HepG2 (cell line): ENCODE results near the gene MREG. TPM values are rescaled to one million over a fixed set of nuclear protein-coding genes. Genes with fewer than 3 reads are reported as not detected.
A peak's percentile ranks its signal among the peaks of the same experiment; 100 is the strongest.

Experiments
- ATAC-seq: fragments of 200-7000 bp; cut with Tn5 transposase; 3 replicates; pipeline ENCODE4 v1.9.1; 2020; ENCODE audit warnings: mild to moderate bottlenecking, moderate library complexity
- BruUV-seq: library from RNA; stranded (reverse); fragments of 400-500 nt; replicated peaks from 2 replicates; lab custom pipeline; 2021; lab: Mats Ljungman, UMichigan
- CTCF ChIA-PET: fragments of 300-600 bp; formaldehyde crosslinking; extraction: SDS; loops from one replicate; lab custom pipeline; 2021; ENCODE audit warnings: low total read pairs, inconsistent platforms, low intra/inter-chr PET ratio; lab: Yijun Ruan, JAX
- POLR2A ChIA-PET: fragments of 350-600 bp; sonication (Branson Sonifier 250); formaldehyde crosslinking; loops from one replicate; lab custom pipeline; 2020; ENCODE audit warnings: antibody characterized with exemption, inconsistent platforms; lab: Yijun Ruan, JAX
- DNase-seq: peaks from one replicate; pipeline ENCODE4 v3.0.0-alpha.2; 2015; ENCODE audit warnings: low spot score
- FAIRE-seq: peaks from 3 replicates; lab custom pipeline; 2011; peaks lifted over from hg19 to GRCh38; lab: Jason Lieb, UNC
- H2AFZ ChIP-seq: one replicate; pipeline ENCODE4 v1.6.1; 2011; ENCODE audit warnings: low read length, inconsistent platforms
- H3K27ac ChIP-seq: fragments of 300-600 bp; 3 replicates; pipeline ENCODE4 v1.8.0; 2011; ENCODE audit warnings: mixed run types, mild to moderate bottlenecking, mixed read lengths, low read length, inconsistent platforms; ENCODE audit not compliant: insufficient read depth; ENCODE audit errors: extremely low read length
- H3K27me3 ChIP-seq, 2 experiments: fragments of 200-600 bp in 1 of 2; 2 replicates in 1 of 2; 3 replicates in 1 of 2; pipeline versions ENCODE4 v1.6.0 to v1.8.0; 2011; ENCODE audit warnings: low read length in 2 of 2, mild to moderate bottlenecking in 2 of 2, moderate library complexity in 2 of 2, inconsistent platforms in 1 of 2; ENCODE audit not compliant: insufficient read depth in 2 of 2, control insufficient read depth in 1 of 2
- H3K36me3 ChIP-seq, 2 experiments: fragments of 200-600 bp in 1 of 2; replicated peaks in 1 of 2; 2 replicates in 1 of 2; 3 replicates in 1 of 2; pipeline versions ENCODE4 v1.5.1 to v1.8.0; 2011; ENCODE audit warnings: low read length in 2 of 2, inconsistent platforms in 1 of 2; ENCODE audit not compliant: insufficient read depth in 2 of 2, control insufficient read depth in 1 of 2
- H3K4me1 ChIP-seq: 2 replicates; pipeline ENCODE4 v1.5.1; 2012; ENCODE audit warnings: low read length, inconsistent platforms; ENCODE audit not compliant: insufficient read depth
- H3K4me2 ChIP-seq: 2 replicates; pipeline ENCODE4 v1.6.0; 2011; ENCODE audit warnings: low read depth, low read length, inconsistent platforms
- H3K4me3 ChIP-seq, 3 experiments: fragments of 200-600 bp in 1 of 3; sonication (generic), shearing (Covaris generic) in 1 of 3; replicated peaks in 1 of 3; 2 replicates each; pipeline ENCODE4 v1.5.1; 2011 to 2016; ENCODE audit warnings: low read length in 3 of 3, inconsistent platforms in 2 of 3, low read depth in 2 of 3, mild to moderate bottlenecking in 2 of 3, control low read depth in 1 of 3, mixed read lengths in 1 of 3; ENCODE audit not compliant: insufficient read depth in 1 of 3
- H3K79me2 ChIP-seq: one replicate; pipeline ENCODE4 v1.6.1; 2011; ENCODE audit warnings: low read length, inconsistent platforms; ENCODE audit not compliant: insufficient read depth
- H3K9ac ChIP-seq: 2 replicates; pipeline ENCODE4 v1.6.0; 2011; ENCODE audit warnings: mild to moderate bottlenecking, low read depth, low read length, inconsistent platforms; ENCODE audit not compliant: insufficient read depth
- H3K9me3 ChIP-seq: 2 replicates; pipeline ENCODE4 v1.5.1; 2012; ENCODE audit warnings: mild to moderate bottlenecking, low read length
- H4K20me1 ChIP-seq: 2 replicates; pipeline ENCODE4 v1.6.0; 2011; ENCODE audit warnings: inconsistent platforms, mild to moderate bottlenecking, low read length, moderate library complexity; ENCODE audit not compliant: insufficient read depth
- DNMT1 ChIP-seq: sonication (generic); formaldehyde crosslinking; IDR thresholded peaks from 2 replicates; pipeline ENCODE4 v1.5.1; 2020; ENCODE audit warnings: mild to moderate bottlenecking, missing genetic modification reagents
- MAFK ChIP-seq, 2 experiments: IDR thresholded peaks in 1 of 2; conservative IDR thresholded peaks in 1 of 2; 2 replicates each; pipeline ENCODE4 v1.6.1; 2011; ENCODE audit warnings: improper control_type of control experiment in 2 of 2, low read length in 2 of 2
- MTERF4 ChIP-seq: sonication (generic); formaldehyde crosslinking; IDR thresholded peaks from 2 replicates; pipeline ENCODE4 v1.8.0; 2023; ENCODE audit warnings: mild to moderate bottlenecking, missing genetic modification reagents
- RAD51 ChIP-seq: fragments of 450-650 bp; IDR thresholded peaks from 2 replicates; pipeline ENCODE4 v1.6.1; 2016; ENCODE audit warnings: borderline replicate concordance
- ZBTB21 ChIP-seq: sonication (generic); formaldehyde crosslinking; IDR thresholded peaks from 2 replicates; pipeline ENCODE4 v1.4.0; 2020; ENCODE audit warnings: missing genetic modification reagents
- ZFP90 ChIP-seq: sonication (generic); formaldehyde crosslinking; IDR thresholded peaks from 2 replicates; pipeline ENCODE4 v1.8.0; 2022; ENCODE audit warnings: missing genetic modification reagents, mild to moderate bottlenecking, inconsistent platforms, borderline replicate concordance
- ZFP91 ChIP-seq: sonication (generic); formaldehyde crosslinking; IDR thresholded peaks from 2 replicates; pipeline ENCODE4 v1.9.0; 2022; ENCODE audit warnings: missing genetic modification reagents, mild to moderate bottlenecking, borderline replicate concordance
- ZMYM2 ChIP-seq: sonication (generic); formaldehyde crosslinking; IDR thresholded peaks from 2 replicates; pipeline ENCODE4 v1.8.0; 2022; ENCODE audit warnings: mild to moderate bottlenecking, missing genetic modification reagents
- ZMYM3 ChIP-seq: sonication (generic); formaldehyde crosslinking; IDR thresholded peaks from 2 replicates; pipeline ENCODE4 v1.5.1; 2020; ENCODE audit warnings: mild to moderate bottlenecking, missing genetic modification reagents
- ZNF30 ChIP-seq: sonication (generic); formaldehyde crosslinking; IDR thresholded peaks from 2 replicates; pipeline ENCODE4 v1.5.0; 2020; ENCODE audit warnings: mild to moderate bottlenecking, missing genetic modification reagents
- ZNF720 ChIP-seq: sonication (generic); formaldehyde crosslinking; IDR thresholded peaks from 2 replicates; pipeline ENCODE4 v1.4.0; 2020; ENCODE audit warnings: missing genetic modification reagents
- ZNF773 ChIP-seq: sonication (generic); formaldehyde crosslinking; IDR thresholded peaks from 2 replicates; pipeline ENCODE4 v1.4.0; 2020; ENCODE audit warnings: missing genetic modification reagents, borderline replicate concordance
- WGBS: methylation state at CpG from one replicate; pipeline ENCODE4 v1.1.6; 2017; ENCODE audit warnings: low lambda C conversion rate; 5-methylcytosine and 5-hydroxymethylcytosine counted together
- in situ Hi-C: cut with HindIII; loops from 2 replicates; pipeline ENCODE4 v1.10.0; 2017; ENCODE audit warnings: low pct_unique_long_range_greater_than_20kb; ENCODE audit not compliant: extremely low pct_ligation_motif_present
- intact Hi-C: fragments of 100-400 bp; cut with micrococcal nuclease; formaldehyde crosslinking; loops from one replicate; pipeline ENCODE4 v1.10.0; 2022; ENCODE audit not compliant: unreplicated experiment
- polyA plus RNA-seq, 8 experiments: library from polyadenylated mRNA; depleted of rRNA in 3 of 8; stranded (reverse) in 7 of 8; unstranded in 1 of 8; fragments of >200 nt; fragmentation: Illumina TruSeq in 4 of 8; extraction: Trizol in 4 of 8; gene quantifications; 2 replicates each; pipeline versions ENCODE4 v1.2.1 to v1.2.3, GENCODE V29; 2011 to 2016; ENCODE audit warnings: low read depth in 4 of 8, missing spikeins in 1 of 8, mixed read lengths in 1 of 8; ENCODE audit not compliant: insufficient read depth in 1 of 8
- total RNA-seq, 5 experiments: library from RNA; depleted of rRNA; stranded (reverse); fragments of >200 nt; fragmentation: Illumina TruSeq; extraction: Trizol; gene quantifications; 2 replicates each; pipeline ENCODE4 v1.2.3, GENCODE V29; 2016; ENCODE audit warnings: low read depth in 1 of 5

The MREG gene
- total and polyA plus RNA-seq, 2 of the 13 experiments (the other 11 are each of a cell fraction or from before 2014, with no cell fraction given), result 7.5 to 23.3 TPM

GRCh38 chr2:216014006-216014405, 655 bp upstream of the MREG start:
- in situ Hi-C loops, result loop anchor here (5.0 kb wide), 1 partner anchor 62 kb away; no protein-coding TSS in a partner anchor
- peaks cover 1 to 17% of the 10 kb centered on the region in 2 experiments; a peak in 2 of 5 replicates for H3K36me3 ChIP-seq
- intact Hi-C loops, result loop anchor here (5.0 kb wide), 1 partner anchor 47 kb away; no protein-coding TSS in a partner anchor
- H3K4me2 ChIP-seq, result peak overlapping the region; percentile 84; the same call in 1 of the 2 replicates
- no peak overlapping the region for H3K27ac ChIP-seq
- no TSS peak for BruUV-seq
- WGBS, result 96% methylated on average over 8 of the region's 8 CpGs
- CTCF ChIA-PET, result interaction anchor here (1.3 to 2.3 kb wide), 2 partner anchors 9 to 64 kb away, joined by 12 to 13 read pairs; no protein-coding TSS in a partner anchor
- no peaks in the 10 kb centered on the region for H3K9me3 ChIP-seq
- H3K27me3 ChIP-seq, result no peaks in the 10 kb centered on the region
- H4K20me1 ChIP-seq, result no peaks in the 10 kb centered on the region
- no peak overlapping the region; a peak in 1 of 6 replicates for H3K4me3 ChIP-seq
- H2AFZ ChIP-seq, result no peak overlapping the region
- peaks cover 15% of the 10 kb centered on the region for H3K4me1 ChIP-seq
- no peak for FAIRE-seq
- ATAC-seq, result no peak
- POLR2A ChIA-PET, result interaction anchor here (0.6 kb wide), 1 partner anchor 140 kb away, joined by 3 read pairs; no protein-coding TSS in a partner anchor
- DNase-seq, result no peak
- no peak overlapping the region for H3K9ac ChIP-seq
- TF ChIP-seq MAFK (conservative IDR thresholded peaks at IDR 0.05 in 1 of 2, IDR thresholded peaks at IDR 0.05 in 1 of 2; ENCODE audit: low read length in 2 of 2) (peak in 1 of 2 experiments; percentile 27; a peak in 1 of 4 replicates), ZMYM2 (CRISPR knock-in tag) (no peak)
- H3K79me2 ChIP-seq, result peaks cover 27% of the 10 kb centered on the region

- DNase-seq, result no peak
- peaks cover 15% of the 10 kb centered on the region for H3K4me1 ChIP-seq
- H3K27ac ChIP-seq, result peak overlapping the region; percentile 47
- WGBS, result under 1% methylated on average over 6 of the region's 6 CpGs
- H4K20me1 ChIP-seq, result no peaks in the 10 kb centered on the region
- ChIA-PET POLR2A (interaction anchor here (0.8 to 1.6 kb wide), 2 partner anchors 486 to 701 kb away, joined by 3 read pairs; partner anchors contain the start of genes ATIC and RPL37A), CTCF (interaction anchor here (1.1 to 2.3 kb wide), 3 partner anchors 10 to 63 kb away, joined by 3 to 13 read pairs (median 12); no protein-coding TSS in a partner anchor)
- in situ Hi-C loops (loop anchor here (5.0 kb wide), 1 partner anchor 60 kb away; no protein-coding TSS in a partner anchor), intact Hi-C loops (loop anchor here (1.0 to 5.0 kb wide), 3 partner anchors 30 to 62 kb away; no protein-coding TSS in a partner anchor)
- 0 out of 5 replicates have a peak, but pooled peaks cover 1 to 14% of the 10 kb centered on the region in 2 experiments for H3K36me3 ChIP-seq
- no peak for FAIRE-seq
- H3K9me3 ChIP-seq, result no peaks in the 10 kb centered on the region
- peak overlapping the region; percentile 76 for H3K9ac ChIP-seq
- BruUV-seq, result TSS peak; percentile 80
- no peak overlapping the region for H2AFZ ChIP-seq
- H3K4me3 ChIP-seq, result peak overlapping the region; percentile 95 to 98 (median 97)
- ATAC-seq, result peak; percentile 32
- H3K4me2 ChIP-seq, result peak overlapping the region; percentile 84
- no peaks in the 10 kb centered on the region for H3K27me3 ChIP-seq
- H3K79me2 ChIP-seq, result peaks cover 27% of the 10 kb centered on the region
- TF ChIP-seq DNMT1, result no peak
- no peak for TF ChIP-seq ZBTB21 (CRISPR knock-in tag)
- TF ChIP-seq ZNF720 (CRISPR knock-in tag), result no peak
- no peak for TF ChIP-seq RAD51
- no peak for TF ChIP-seq ZFP91 (CRISPR knock-in tag)
- TF ChIP-seq ZNF773, result 0 out of 2 replicates have a peak, but pooled peaks have one; percentile 7
- 0 out of 2 replicates have a peak, but pooled peaks have one; percentile 78 for TF ChIP-seq ZFP90 (CRISPR knock-in tag)
- TF ChIP-seq MTERF4 (CRISPR knock-in tag), result no peak
- TF ChIP-seq MAFK (conservative IDR thresholded peaks at IDR 0.05 in 1 of 2, IDR thresholded peaks at IDR 0.05 in 1 of 2; ENCODE audit: low read length in 2 of 2), result peak; percentile 92 to 93
- no peak for TF ChIP-seq ZMYM3 (CRISPR knock-in tag)
- 0 out of 2 replicates have a peak, but pooled peaks have one; percentile 59 for TF ChIP-seq ZNF30
These were observed 596 bp downstream of the MREG start for GRCh38 chr2:216012830-216013079.
